Activated T-helper 1 cell treated with Interleukin-2 at 50 U/mL for 16 hours (primary cell): ENCODE data around the gene ECE2.

Source experiments
- DNase-seq: peaks from one replicate; pipeline ENCODE4 v3.0.0-alpha.2; 2020; ENCODE audit warnings: low read depth

Gene ECE2

GRCh38 chr3:184314700-184315542 lies 39.1 kb downstream of the ECE2 start:
- DNase-seq, result peak; percentile 60

- DNase-seq, result no peak
Measured at GRCh38 chr3:184315543-184315867, 39.7 kb downstream of the ECE2 start.

- no peak for DNase-seq
Measured at GRCh38 chr3:184315871-184316661, 40.2 kb downstream of the ECE2 start.

GRCh38 chr3:184316792-184317191 lies 41.0 kb downstream of the ECE2 start:
- DNase-seq, result no peak

- no peak for DNase-seq
Measured at GRCh38 chr3:184317201-184317600, 41.4 kb downstream of the ECE2 start.

GRCh38 chr3:184320104-184320445 lies 44.3 kb downstream of the ECE2 start:
- DNase-seq, result no peak

- DNase-seq, result no peak
Measured at GRCh38 chr3:184321666-184322065, 45.8 kb downstream of the ECE2 start.

GRCh38 chr3:184322731-184323487 lies 47.1 kb downstream of the ECE2 start:
- DNase-seq, result no peak

GRCh38 chr3:184323696-184324095 lies 47.9 kb downstream of the ECE2 start:
- no peak for DNase-seq

GRCh38 chr3:184325269-184325668 lies 49.4 kb downstream of the ECE2 start:
- DNase-seq, result no peak

GRCh38 chr3:184325715-184326369 lies 50.0 kb downstream of the ECE2 start:
- DNase-seq, result no peak

- no peak for DNase-seq
Measured at GRCh38 chr3:184327171-184327570, 51.3 kb downstream of the ECE2 start.

GRCh38 chr3:184328516-184328915 lies 52.7 kb downstream of the ECE2 start:
- no peak for DNase-seq

- DNase-seq, result no peak
Measured at GRCh38 chr3:184332370-184333090, 56.7 kb downstream of the ECE2 start.

- no peak for DNase-seq
Measured at GRCh38 chr3:184333190-184333589, 57.4 kb downstream of the ECE2 start.

- DNase-seq, result no peak
Measured at GRCh38 chr3:184333700-184334099, 57.9 kb downstream of the ECE2 start.

GRCh38 chr3:184334470-184335158 lies 58.8 kb downstream of the ECE2 start:
- DNase-seq, result no peak

- no peak for DNase-seq
Measured at GRCh38 chr3:184335291-184335660, 59.5 kb downstream of the ECE2 start.

GRCh38 chr3:184335661-184336546 lies 60.1 kb downstream of the ECE2 start:
- peak; percentile 79 for DNase-seq
